Astrocyte (in vitro differentiated cells and primary cell): Measurements from ENCODE around the gene WWP2.

ENCODE experiments used
- CTCF ChIP-seq: IDR thresholded peaks from 2 replicates; pipeline ENCODE4 v1.5.1; 2011; ENCODE audit warnings: low read depth, mild to moderate bottlenecking, inconsistent platforms, low read length, moderate library complexity; ENCODE audit not compliant: insufficient read depth
- EZH2 ChIP-seq: IDR thresholded peaks from 2 replicates; pipeline ENCODE4 v1.6.1; 2012; ENCODE audit warnings: mild to moderate bottlenecking, low read length, inconsistent platforms; ENCODE audit not compliant: insufficient read depth

GRCh38 chr16:69942099-69942491 lies 180.0 kb downstream of the WWP2 start:
- TF ChIP-seq CTCF (no peak), EZH2 (no peak)
